IMR-90 (cell line): Measurements from ENCODE around the gene IFIT2. TPM values are rescaled to one million over a fixed set of nuclear protein-coding genes. Genes with fewer than 3 reads are reported as not detected.
"Not testable (repeated sequence)": the region's sequence is repeated elsewhere in the genome, so short reads cannot be mapped to it uniquely, and the experiment has no call there.

ENCODE experiments used
- ATAC-seq: fragments of 200-7000 bp; cut with Tn5 transposase; 2 replicates; pipeline ENCODE4 v1.9.1; 2020; ENCODE audit warnings: low read depth, mild to moderate bottlenecking, moderate library complexity
- BruUV-seq: library from RNA; stranded (reverse); fragments of 400-500 nt; replicated peaks from 2 replicates; lab custom pipeline; 2021; lab: Mats Ljungman, UMichigan
- CTCF ChIA-PET: fragments of 300-600 bp; formaldehyde crosslinking; extraction: SDS; loops from one replicate; lab custom pipeline; 2021; ENCODE audit warnings: antibody characterized with exemption; lab: Yijun Ruan, JAX
- POLR2A ChIA-PET: fragments of 300-600 bp; sonication (Branson Sonifier 250); formaldehyde crosslinking; loops from one replicate; lab custom pipeline; 2022; ENCODE audit warnings: antibody characterized with exemption; ENCODE audit not compliant: unreplicated experiment; lab: Charles Lee
- DNase-seq: peaks from one replicate; pipeline ENCODE4 v3.0.0; 2013
- H2AFZ ChIP-seq: replicated peaks from 2 replicates; pipeline ENCODE3; 2013; ENCODE audit warnings: low read length, mild to moderate bottlenecking; ENCODE audit not compliant: poor library complexity
- H2AK5ac ChIP-seq: 2 replicates; pipeline ENCODE4 v1.6.1; 2013; ENCODE audit warnings: low read depth, low read length, inconsistent platforms
- H2AK9ac ChIP-seq: replicated peaks from 2 replicates; pipeline ENCODE3; 2013; ENCODE audit warnings: mild to moderate bottlenecking, low read depth, low read length, moderate library complexity; ENCODE audit not compliant: poor library complexity
- H2BK120ac ChIP-seq: 2 replicates; pipeline ENCODE4 v1.6.1; 2013; ENCODE audit warnings: low read depth, low read length, inconsistent platforms
- H2BK15ac ChIP-seq: 3 replicates; pipeline ENCODE4 v1.6.1; 2013; ENCODE audit warnings: low read depth, low read length, inconsistent platforms
- H2BK20ac ChIP-seq: 2 replicates; pipeline ENCODE4 v1.6.1; 2013; ENCODE audit warnings: low read depth, mild to moderate bottlenecking, inconsistent platforms, low read length, moderate library complexity
- H2BK5ac ChIP-seq: 2 replicates; pipeline ENCODE4 v1.6.1; 2013; ENCODE audit warnings: mild to moderate bottlenecking, low read depth, low read length, inconsistent platforms; ENCODE audit not compliant: poor library complexity, severe bottlenecking
- H3K14ac ChIP-seq: replicated peaks from 2 replicates; pipeline ENCODE4 v1.6.1; 2013; ENCODE audit warnings: low read depth, low read length, inconsistent platforms
- H3K18ac ChIP-seq: 2 replicates; pipeline ENCODE4 v1.6.1; 2013; ENCODE audit warnings: low read depth, low read length, control low read depth
- H3K23ac ChIP-seq: 2 replicates; pipeline ENCODE4 v1.6.1; 2013; ENCODE audit warnings: low read depth, low read length, inconsistent platforms
- H3K27ac ChIP-seq: 2 replicates; pipeline ENCODE4 v1.5.1; 2013; ENCODE audit warnings: mild to moderate bottlenecking, control low read depth, low read length; ENCODE audit not compliant: insufficient read depth
- H3K27me3 ChIP-seq: 2 replicates; pipeline ENCODE4 v1.6.1; 2013; ENCODE audit warnings: low read length; ENCODE audit not compliant: control insufficient read depth, insufficient read depth
- H3K36me3 ChIP-seq: 2 replicates; pipeline ENCODE4 v1.6.1; 2013; ENCODE audit warnings: low read length, mixed read lengths; ENCODE audit not compliant: control insufficient read depth, insufficient read depth
- H3K4ac ChIP-seq: 2 replicates; pipeline ENCODE4 v1.6.1; 2013; ENCODE audit warnings: low read depth, low read length, inconsistent platforms
- H3K4me1 ChIP-seq: 2 replicates; pipeline ENCODE4 v1.6.1; 2013; ENCODE audit warnings: low read length, mixed read lengths; ENCODE audit not compliant: control insufficient read depth, insufficient read depth
- H3K4me2 ChIP-seq: 2 replicates; pipeline ENCODE4 v1.6.1; 2013; ENCODE audit warnings: low read depth, mild to moderate bottlenecking, control low read depth, low read length, moderate library complexity
- H3K4me3 ChIP-seq: 2 replicates; pipeline ENCODE4 v1.5.1; 2013; ENCODE audit warnings: low read depth, mild to moderate bottlenecking, control low read depth, low read length, moderate library complexity; ENCODE audit not compliant: insufficient read depth
- H3K56ac ChIP-seq: 2 replicates; pipeline ENCODE4 v1.6.1; 2013; ENCODE audit warnings: low read length, inconsistent platforms; ENCODE audit not compliant: insufficient read depth; ENCODE audit errors: extremely low read depth
- H3K79me1 ChIP-seq, 2 experiments: 2 replicates each; pipeline ENCODE4 v1.6.1; 2013; ENCODE audit warnings: low read length in 2 of 2, inconsistent platforms in 1 of 2, low read depth in 1 of 2
- H3K9ac ChIP-seq: 2 replicates; pipeline ENCODE4 v1.6.1; 2013; ENCODE audit warnings: low read depth, low read length, control low read depth
- H3K9me1 ChIP-seq: 2 replicates; pipeline ENCODE4 v1.6.1; 2013; ENCODE audit warnings: low read length, inconsistent platforms; ENCODE audit not compliant: insufficient read depth
- H3K9me3 ChIP-seq: 2 replicates; pipeline ENCODE4 v1.6.1; 2013; ENCODE audit warnings: low read length; ENCODE audit not compliant: control insufficient read depth, insufficient read depth
- H4K20me1 ChIP-seq: 2 replicates; pipeline ENCODE4 v1.6.1; 2013; ENCODE audit warnings: low read length, inconsistent platforms; ENCODE audit not compliant: insufficient read depth
- H4K5ac ChIP-seq: 2 replicates; pipeline ENCODE4 v1.6.1; 2013; ENCODE audit warnings: mild to moderate bottlenecking, low read depth, low read length, control low read depth
- H4K8ac ChIP-seq, 2 experiments: 2 replicates each; pipeline ENCODE4 v1.6.1; 2013; ENCODE audit warnings: low read depth in 2 of 2, low read length in 2 of 2, control low read depth in 1 of 2, inconsistent platforms in 1 of 2
- H4K91ac ChIP-seq: 2 replicates; pipeline ENCODE4 v1.6.1; 2013; ENCODE audit warnings: low read depth, low read length, inconsistent platforms; ENCODE audit not compliant: insufficient read depth
- WGBS, 2 experiments: methylation state at CpG; one replicate each; pipeline versions ENCODE4 v1.1.5 to v1.1.7; 2013; ENCODE audit warnings: missing lambda C conversion rate in 2 of 2; ENCODE audit not compliant: insufficient read length in 1 of 2; ENCODE audit errors: extremely low coverage in 2 of 2; 5-methylcytosine and 5-hydroxymethylcytosine counted together
- dilution Hi-C: fragments of 300-500 bp; cut with HindIII; formaldehyde crosslinking; loops from one replicate; pipeline ENCODE4 v1.14.3; 2018; ENCODE audit warnings: low sequenced_read_pairs; ENCODE audit not compliant: unreplicated experiment
- in situ Hi-C: fragments of 300-500 bp; cut with MboI; formaldehyde crosslinking; loops from 3 replicates; pipeline ENCODE4 v1.14.3; 2019; ENCODE audit warnings: low sequenced_read_pairs, inconsistent platforms, mixed read lengths
- intact Hi-C: fragments of 100-400 bp; cut with micrococcal nuclease; formaldehyde crosslinking; loops from 2 replicates; pipeline ENCODE4 v1.10.0; 2022
- polyA plus RNA-seq, 3 experiments: library from polyadenylated mRNA; depleted of rRNA; stranded (reverse); fragments of >200 nt; gene quantifications; 2 replicates each; pipeline ENCODE4 v1.2.3, GENCODE V29; 2012; ENCODE audit warnings: low replicate concordance in 1 of 3
- total RNA-seq: library from RNA; depleted of rRNA; stranded (reverse); fragments of >200 nt; gene quantifications from 2 replicates; pipeline ENCODE4 v1.2.3, GENCODE V29; 2012

The IFIT2 gene
- total and polyA plus RNA-seq, 2 of the 4 experiments (the other 2 are of a cell fraction): 1.1 to 2.2 TPM

GRCh38 chr10:89318047-89318446, 16.2 kb downstream of the IFIT2 start:
- in situ Hi-C loops, POLR2A ChIA-PET, H3K18ac ChIP-seq, H4K8ac ChIP-seq, H3K27ac ChIP-seq, H3K4me1 ChIP-seq, H3K36me3 ChIP-seq, H4K5ac ChIP-seq, H3K14ac ChIP-seq, H3K4me3 ChIP-seq, H2AFZ ChIP-seq, H3K79me1 ChIP-seq, H3K4ac ChIP-seq, H4K20me1 ChIP-seq, H3K27me3 ChIP-seq, H3K9me3 ChIP-seq, intact Hi-C loops, H2AK5ac ChIP-seq, H2BK20ac ChIP-seq, H2BK15ac ChIP-seq, H3K9me1 ChIP-seq, BruUV-seq, CTCF ChIA-PET, H4K91ac ChIP-seq, dilution Hi-C loops, ATAC-seq, H2AK9ac ChIP-seq, H2BK5ac ChIP-seq, H3K9ac ChIP-seq, H3K56ac ChIP-seq, DNase-seq, H3K4me2 ChIP-seq, H2BK120ac ChIP-seq, H3K23ac ChIP-seq: not testable (repeated sequence)
- WGBS, 2 experiments: no CpG with 5 or more reads among the region's 4 CpGs

- H3K79me1 ChIP-seq, H3K56ac ChIP-seq, H2BK5ac ChIP-seq, H3K14ac ChIP-seq, POLR2A ChIA-PET, dilution Hi-C loops, H2AK9ac ChIP-seq, CTCF ChIA-PET, in situ Hi-C loops, H2AK5ac ChIP-seq, H3K36me3 ChIP-seq, H4K20me1 ChIP-seq, H3K9me1 ChIP-seq, H4K8ac ChIP-seq, H3K27ac ChIP-seq, H2BK20ac ChIP-seq, H3K4me1 ChIP-seq, H4K91ac ChIP-seq, H3K4ac ChIP-seq, H3K9ac ChIP-seq, DNase-seq, ATAC-seq, H2BK15ac ChIP-seq, H3K4me3 ChIP-seq, H3K23ac ChIP-seq, H2AFZ ChIP-seq, H3K4me2 ChIP-seq, H4K5ac ChIP-seq, BruUV-seq, H3K18ac ChIP-seq, H2BK120ac ChIP-seq, H3K9me3 ChIP-seq, H3K27me3 ChIP-seq: not testable (repeated sequence)
- intact Hi-C loops: loop anchor here (5.0 kb wide), 1 partner anchor 42 kb away; no protein-coding TSS in a partner anchor
Observed at GRCh38 chr10:89325081-89325480, 23.2 kb downstream of the IFIT2 start.
